Stimulated activated naive CD8-positive, alpha-beta T cell treated with anti-CD3 and anti-CD28 coated beads, Interleukin-15, Interleukin-2, amounts not matched to agents 100 ng/mL and 50 ng/mL, for 24 hours (primary cell): ENCODE results near the gene USP20.

Experiments
- H3K27ac Mint-ChIP-seq: one replicate; pipeline ENCODE4 v1.8.0; 2021; ENCODE audit warnings: mild to moderate bottlenecking, mixed read lengths
- H3K27me3 Mint-ChIP-seq: one replicate; pipeline ENCODE4 v1.8.0; 2021; ENCODE audit warnings: mixed read lengths
- H3K36me3 Mint-ChIP-seq: one replicate; pipeline ENCODE4 v1.8.0; 2021; ENCODE audit warnings: low read depth, mixed read lengths
- H3K4me1 Mint-ChIP-seq: one replicate; pipeline ENCODE4 v1.8.0; 2021; ENCODE audit warnings: low read depth, mixed read lengths
- H3K4me3 Mint-ChIP-seq: one replicate; pipeline ENCODE4 v1.8.0; 2021; ENCODE audit warnings: mild to moderate bottlenecking, mixed read lengths
- H3K9me3 Mint-ChIP-seq: one replicate; pipeline ENCODE4 v1.8.0; 2021; ENCODE audit warnings: mixed read lengths

Gene USP20

GRCh38 chr9:129813661-129814060 is 21.6 kb upstream of the USP20 start:
- Mint-ChIP-seq H3K27ac (no peak overlapping the region), H3K36me3 (peaks cover 76% of the 10 kb centered on the region), H3K4me3 (no peak overlapping the region), H3K4me1 (peaks cover 8% of the 10 kb centered on the region), H3K27me3 (no peaks in the 10 kb centered on the region), H3K9me3 (no peaks in the 10 kb centered on the region)

- Mint-ChIP-seq H3K4me1 (peaks cover 8% of the 10 kb centered on the region), H3K36me3 (peaks cover 73% of the 10 kb centered on the region), H3K27me3 (no peaks in the 10 kb centered on the region), H3K27ac (no peak overlapping the region), H3K4me3 (no peak overlapping the region), H3K9me3 (no peaks in the 10 kb centered on the region)
Observed at GRCh38 chr9:129814432-129815223, 20.6 kb upstream of the USP20 start.

DNA sequence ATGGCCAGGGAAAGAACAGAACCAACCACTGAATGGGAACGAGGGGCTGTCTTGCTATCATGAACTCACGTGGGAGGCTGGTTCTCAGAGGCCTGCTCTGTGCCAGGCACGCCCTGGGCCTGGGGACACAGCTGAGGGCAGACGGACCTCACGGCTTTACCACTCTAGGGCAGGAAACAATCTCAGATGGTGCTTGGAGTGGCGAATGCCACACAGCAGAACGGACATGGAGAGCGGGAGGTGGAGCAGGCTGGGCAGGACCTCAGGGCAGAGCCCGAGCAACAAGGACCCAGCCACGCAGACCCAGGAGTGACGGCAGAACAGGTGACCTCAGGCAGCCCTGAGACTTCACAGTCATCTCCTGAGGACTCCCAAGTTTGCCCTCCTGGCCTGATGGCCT is 20.0 kb upstream of the USP20 start:
- H3K4me1 Mint-ChIP-seq = peaks cover 8% of the 10 kb centered on the region
- peaks cover 68% of the 10 kb centered on the region for H3K36me3 Mint-ChIP-seq
- H3K27ac Mint-ChIP-seq = peak overlapping the region; percentile 71
- no peaks in the 10 kb centered on the region for H3K27me3 Mint-ChIP-seq
- H3K4me3 Mint-ChIP-seq = no peak overlapping the region
- H3K9me3 Mint-ChIP-seq = no peaks in the 10 kb centered on the region

- H3K27me3 Mint-ChIP-seq = no peaks in the 10 kb centered on the region
- H3K4me3 Mint-ChIP-seq = no peak overlapping the region
- H3K9me3 Mint-ChIP-seq = no peaks in the 10 kb centered on the region
- peak overlapping the region; percentile 9 for H3K27ac Mint-ChIP-seq
- peaks cover 65% of the 10 kb centered on the region for H3K36me3 Mint-ChIP-seq
- H3K4me1 Mint-ChIP-seq = peaks cover 8% of the 10 kb centered on the region
Observed at GRCh38 chr9:129816501-129817435, 18.5 kb upstream of the USP20 start.

GRCh38 chr9:129822898-129823541 is 12.2 kb upstream of the USP20 start:
- Mint-ChIP-seq H3K27ac (peak overlapping the region; percentile 63), H3K27me3 (no peaks in the 10 kb centered on the region), H3K4me3 (peak overlapping the region; percentile 88), H3K9me3 (no peaks in the 10 kb centered on the region), H3K36me3 (peaks cover 41% of the 10 kb centered on the region), H3K4me1 (peaks cover 11% of the 10 kb centered on the region)

- peaks cover 39% of the 10 kb centered on the region for H3K36me3 Mint-ChIP-seq
- no peaks in the 10 kb centered on the region for H3K9me3 Mint-ChIP-seq
- peak overlapping the region; percentile 88 for H3K4me3 Mint-ChIP-seq
- no peak overlapping the region for H3K27ac Mint-ChIP-seq
- peaks cover 11% of the 10 kb centered on the region for H3K4me1 Mint-ChIP-seq
- H3K27me3 Mint-ChIP-seq = no peaks in the 10 kb centered on the region
Observed at GRCh38 chr9:129823542-129823934, 11.7 kb upstream of the USP20 start.

- peak within 1 kb of the TSS; percentile 63 for H3K27ac Mint-ChIP-seq
- H3K4me3 Mint-ChIP-seq = peak within 1 kb of the TSS; percentile 88
- peaks cover 39% of the 10 kb centered on the region for H3K36me3 Mint-ChIP-seq
- peaks cover 11% of the 10 kb centered on the region for H3K4me1 Mint-ChIP-seq
- H3K27me3 Mint-ChIP-seq = no peaks in the 10 kb centered on the region
- H3K9me3 Mint-ChIP-seq = no peaks in the 10 kb centered on the region
Observed at GRCh38 chr9:129823935-129824601, 11.2 kb upstream of the USP20 start, which contains the start of gene TOR1A. TSS of gene TOR1A (minus strand) at chr9:129824136. CDS start at chr9:129824085, 51 bp downstream.

- no peak overlapping the region for H3K27ac Mint-ChIP-seq
- H3K4me3 Mint-ChIP-seq = no peak overlapping the region
- peaks cover 11% of the 10 kb centered on the region for H3K4me1 Mint-ChIP-seq
- H3K9me3 Mint-ChIP-seq = no peaks in the 10 kb centered on the region
- no peaks in the 10 kb centered on the region for H3K27me3 Mint-ChIP-seq
- H3K36me3 Mint-ChIP-seq = peaks cover 49% of the 10 kb centered on the region
Observed at GRCh38 chr9:129826344-129826743, 8.9 kb upstream of the USP20 start.

GRCh38 chr9:129826759-129827158 is 8.5 kb upstream of the USP20 start:
- H3K4me1 Mint-ChIP-seq = peaks cover 11% of the 10 kb centered on the region
- no peak overlapping the region for H3K4me3 Mint-ChIP-seq
- H3K36me3 Mint-ChIP-seq = peaks cover 50% of the 10 kb centered on the region
- H3K27ac Mint-ChIP-seq = peak overlapping the region; percentile 21
- H3K27me3 Mint-ChIP-seq = no peaks in the 10 kb centered on the region
- no peaks in the 10 kb centered on the region for H3K9me3 Mint-ChIP-seq

DNA sequence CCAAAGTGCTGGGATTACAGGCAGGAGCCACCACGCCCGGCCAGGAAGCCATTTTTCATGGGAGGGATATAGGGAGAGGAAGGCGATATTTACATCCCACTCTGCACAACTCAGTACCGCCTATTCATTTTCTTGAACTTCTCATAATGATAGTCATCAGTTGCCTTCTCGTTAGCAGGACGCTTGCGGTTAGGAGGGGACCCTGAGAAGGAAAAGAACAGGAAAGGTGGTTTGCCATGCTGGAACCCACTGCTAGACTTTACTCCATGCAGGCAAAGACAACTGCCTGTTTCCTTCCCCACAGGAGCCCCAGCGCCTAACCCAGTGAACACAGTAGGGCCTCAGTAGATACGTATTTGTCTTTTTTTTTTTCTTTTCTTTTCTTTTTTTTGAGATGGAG is 7.2 kb upstream of the USP20 start:
- Mint-ChIP-seq H3K36me3 (peaks cover 50% of the 10 kb centered on the region), H3K27ac (peak overlapping the region; percentile 8), H3K27me3 (no peaks in the 10 kb centered on the region), H3K4me3 (no peak overlapping the region), H3K4me1 (peaks cover 1% of the 10 kb centered on the region), H3K9me3 (no peaks in the 10 kb centered on the region)

- peak overlapping the region; percentile 50 for H3K27ac Mint-ChIP-seq
- H3K4me3 Mint-ChIP-seq = no peak overlapping the region
- H3K9me3 Mint-ChIP-seq = no peaks in the 10 kb centered on the region
- no peaks in the 10 kb centered on the region for H3K27me3 Mint-ChIP-seq
- peaks cover 9% of the 10 kb centered on the region for H3K4me1 Mint-ChIP-seq
- H3K36me3 Mint-ChIP-seq = peaks cover 57% of the 10 kb centered on the region
Observed at GRCh38 chr9:129828969-129829368, 6.3 kb upstream of the USP20 start.

DNA sequence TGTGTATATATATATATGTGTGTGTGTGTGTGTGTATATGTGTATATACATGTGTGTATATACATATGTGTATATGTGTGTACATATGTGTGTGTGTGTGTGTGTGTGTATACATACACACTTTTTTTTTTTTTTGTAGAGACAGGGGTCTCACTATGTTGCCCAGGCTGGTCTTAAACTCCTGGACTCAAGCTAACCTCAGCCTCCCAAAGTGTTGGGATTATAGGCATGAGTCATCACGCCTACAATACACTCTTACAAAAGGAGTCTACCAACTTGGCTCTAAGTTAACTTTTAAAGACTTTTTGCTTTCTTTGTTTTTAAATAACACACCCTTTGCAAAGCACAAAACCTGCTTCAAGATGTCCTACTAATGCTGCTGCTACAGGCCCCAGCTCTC is 2.3 kb upstream of the USP20 start:
- peaks cover 58% of the 10 kb centered on the region for H3K36me3 Mint-ChIP-seq
- H3K9me3 Mint-ChIP-seq = no peaks in the 10 kb centered on the region
- H3K4me3 Mint-ChIP-seq = peak overlapping the region; percentile 95
- peak overlapping the region; percentile 94 for H3K27ac Mint-ChIP-seq
- H3K27me3 Mint-ChIP-seq = no peaks in the 10 kb centered on the region
- peaks cover 35% of the 10 kb centered on the region for H3K4me1 Mint-ChIP-seq

- Mint-ChIP-seq H3K36me3 (peaks cover 43% of the 10 kb centered on the region), H3K9me3 (no peaks in the 10 kb centered on the region), H3K4me1 (peaks cover 51% of the 10 kb centered on the region), H3K27ac (peak overlapping the region; percentile 94), H3K4me3 (peak overlapping the region; percentile 95), H3K27me3 (no peaks in the 10 kb centered on the region)
Observed at GRCh38 chr9:129834489-129835127, 650 bp upstream of the USP20 start.

- Mint-ChIP-seq H3K9me3 (no peaks in the 10 kb centered on the region), H3K27ac (peak overlapping the region; percentile 89), H3K4me3 (peak overlapping the region; percentile 95), H3K36me3 (peaks cover 32% of the 10 kb centered on the region), H3K27me3 (no peaks in the 10 kb centered on the region), H3K4me1 (peaks cover 60% of the 10 kb centered on the region)
Observed at GRCh38 chr9:129835860-129836223, 584 bp downstream of the USP20 start.
